Prostate gland (tissue), 2 donors: ENCODE measurements around the gene PRKG1.

Source experiments
- CTCF ChIP-seq, 4 experiments: fragments of 200-600 bp in 2 of 4; fragments of 450-650 bp in 2 of 4; sonication (generic) in 2 of 4; IDR thresholded peaks; 1 replicate in 3 of 4; 2 replicates in 1 of 4; pipeline ENCODE4 v1.5.1; 2016 to 2019; ENCODE audit warnings: antibody characterized with exemption in 4 of 4, mild to moderate bottlenecking in 2 of 4, moderate library complexity in 2 of 4
- POLR2A ChIP-seq: fragments of 450-650 bp; IDR thresholded peaks from one replicate; pipeline ENCODE4 v1.6.1; 2016; ENCODE audit warnings: antibody characterized with exemption, mild to moderate bottlenecking

- no peak for TF ChIP-seq POLR2A
- no peak for TF ChIP-seq CTCF (IDR thresholded peaks at IDR 0.05)
These were observed 877.3 kb downstream of the PRKG1 start for GRCh38 chr10:51951601-51952000.
